HG03039 (cell line): ENCODE data around the gene NAPB.

Source experiments
- ATAC-seq: cut with Tn5 transposase; IDR thresholded peaks from one replicate; pipeline ENCODE4 v1.9.1; 2021; ENCODE audit warnings: mild to moderate bottlenecking, moderate library complexity; ENCODE audit not compliant: unreplicated experiment

Gene NAPB

DNA sequence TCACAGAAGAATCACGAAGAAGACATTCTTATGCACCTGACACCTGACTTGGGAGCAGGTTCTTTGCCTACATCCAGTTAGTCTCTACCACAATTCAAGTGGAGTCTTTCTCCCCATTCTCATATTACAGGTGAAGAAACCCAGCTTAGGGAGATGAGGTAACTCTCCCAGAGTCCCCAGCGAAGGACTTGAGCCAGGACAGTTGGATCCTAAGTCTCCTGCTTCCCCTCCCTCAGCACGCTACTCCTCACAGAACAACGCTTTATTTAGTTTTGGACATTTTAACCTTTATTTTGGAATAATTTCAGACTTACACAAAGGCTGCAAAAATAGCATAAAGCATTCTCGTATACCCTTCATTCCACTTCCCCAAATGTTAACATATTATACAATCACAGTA lies 17.4 kb upstream of the NAPB start:
- no peak for ATAC-seq

DNA sequence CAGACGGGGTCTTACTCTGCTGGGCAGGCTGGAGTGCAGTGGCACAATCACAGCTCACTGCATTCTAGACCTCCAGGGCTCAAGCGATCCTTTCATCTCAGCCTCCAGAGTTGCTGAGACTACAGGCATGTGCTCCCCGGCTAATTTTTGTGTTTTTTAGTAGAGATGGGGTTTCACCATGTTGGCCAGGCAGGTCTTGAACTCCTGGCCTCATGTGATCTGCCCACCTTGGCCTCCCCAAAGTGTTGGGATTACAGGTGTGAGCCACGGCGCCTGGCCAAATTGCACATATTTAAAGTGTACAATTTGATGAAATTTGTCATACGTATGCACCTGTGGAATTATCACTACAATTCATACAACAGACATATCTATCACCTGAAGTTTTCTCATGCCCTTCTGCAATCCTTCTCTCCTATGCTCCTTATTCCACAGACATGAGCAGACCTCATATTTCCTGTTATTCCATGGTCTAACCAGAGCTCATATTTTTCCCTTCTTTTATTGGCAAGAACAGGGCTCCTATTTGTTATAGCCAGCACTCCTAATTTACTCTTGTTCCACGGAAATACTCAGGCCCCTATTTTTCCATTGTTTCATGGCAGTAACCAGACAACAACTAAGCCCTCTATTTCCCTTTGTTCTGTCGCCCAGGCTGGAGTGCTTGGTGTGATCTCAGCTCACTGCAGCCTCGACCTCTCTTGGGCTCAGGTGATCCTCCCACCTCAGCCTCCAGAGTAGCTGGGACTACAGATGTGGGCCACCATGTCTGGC lies 16.0 kb upstream of the NAPB start:
- no peak for ATAC-seq

DNA sequence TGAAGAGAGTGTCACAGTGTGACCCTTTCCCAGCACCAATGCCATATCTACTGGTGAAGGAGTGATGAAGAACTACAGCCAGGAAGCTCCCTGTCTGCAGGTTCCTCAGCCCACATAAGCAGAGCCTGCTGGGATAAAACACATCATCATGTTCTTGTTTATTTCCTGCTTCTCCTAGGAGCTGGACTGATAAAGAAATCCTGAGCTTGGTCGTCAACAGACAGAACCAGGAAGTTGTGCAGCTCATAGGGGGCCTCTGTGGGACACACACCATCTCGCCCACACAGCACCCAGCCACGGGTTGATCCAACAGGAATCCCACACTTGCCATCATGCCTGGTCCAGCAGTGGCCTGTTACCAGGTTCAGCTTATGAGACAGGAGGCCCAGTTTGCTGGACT lies 15.4 kb upstream of the NAPB start:
- ATAC-seq = no peak

DNA sequence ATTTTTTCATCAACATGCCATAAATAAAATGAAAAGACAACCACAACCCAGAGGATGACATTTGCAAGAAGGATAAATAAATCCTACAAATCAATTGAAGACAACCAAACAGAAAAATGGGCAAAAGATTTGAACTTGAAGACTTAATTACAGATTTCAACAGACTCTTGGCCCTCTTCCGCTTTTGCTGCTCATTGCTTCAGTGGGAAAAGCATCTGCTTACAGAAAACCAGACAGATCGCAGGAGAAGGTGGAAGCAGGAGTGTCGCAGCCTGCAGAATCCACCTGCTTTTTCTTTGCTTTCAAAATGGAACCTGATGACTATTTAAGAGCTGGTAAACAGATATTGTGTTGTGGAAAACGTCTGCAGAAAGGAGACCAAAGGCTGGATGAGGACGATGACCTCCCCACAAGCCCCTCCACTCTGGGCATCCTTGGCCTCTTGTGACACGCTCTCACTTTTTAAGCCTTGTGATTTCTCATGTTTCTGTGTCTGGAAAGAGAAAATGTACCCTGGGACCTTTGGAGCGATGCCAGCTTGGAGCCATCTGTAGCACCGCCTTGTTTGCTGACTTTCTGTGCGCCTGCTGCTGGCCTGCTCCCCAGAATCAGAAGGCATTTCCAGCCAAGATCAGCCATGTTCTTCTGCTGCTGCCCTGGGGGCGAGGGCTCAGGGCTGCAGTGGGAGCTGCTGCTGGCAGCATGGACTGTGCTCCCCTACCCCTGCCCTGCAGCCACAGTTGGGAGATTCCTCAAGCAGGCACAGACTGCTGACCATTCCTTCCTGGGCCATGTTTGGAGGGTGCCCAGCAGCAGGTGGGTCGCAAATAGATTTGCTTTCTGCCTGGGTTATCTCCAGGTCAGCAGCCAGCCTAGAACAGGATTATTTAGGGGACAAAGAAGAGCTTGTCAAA lies 14.6 kb upstream of the NAPB start:
- no peak for ATAC-seq

DNA sequence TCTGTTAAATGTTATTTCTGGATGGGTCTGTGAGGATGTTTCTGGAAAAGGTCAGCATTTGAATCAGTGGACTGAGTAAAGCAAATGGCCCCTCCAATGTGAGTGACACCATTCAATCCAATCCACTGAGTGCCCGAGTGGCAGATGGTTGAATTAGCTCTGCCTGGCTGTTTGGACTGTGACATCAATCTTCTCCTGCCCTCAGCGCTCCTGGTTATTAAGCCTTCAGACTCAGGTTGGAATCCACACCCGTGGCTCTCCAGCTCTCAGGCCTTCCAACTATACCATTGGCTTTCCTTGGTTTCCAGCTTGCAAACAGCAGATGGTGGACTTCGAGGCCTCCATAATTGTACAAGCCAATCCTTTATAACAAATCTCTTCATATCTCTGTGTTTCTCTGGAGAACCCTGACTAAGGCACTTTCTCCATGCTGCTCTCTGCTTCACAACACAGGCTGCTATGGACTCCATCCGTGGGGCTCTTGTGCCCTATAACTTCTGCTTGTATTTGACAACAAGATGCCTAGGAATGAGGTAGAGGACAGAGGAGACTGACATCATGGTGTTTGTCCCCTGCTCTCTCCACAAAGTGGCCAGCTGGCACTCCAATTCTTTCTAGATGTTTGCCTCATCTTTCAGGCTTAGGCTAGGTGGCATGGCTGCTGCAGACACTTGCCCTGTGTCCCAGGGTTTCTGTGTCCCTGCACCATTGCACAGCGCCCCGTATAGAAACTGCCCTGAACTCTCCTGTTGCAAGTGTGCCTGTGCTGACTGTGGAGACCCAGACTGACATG lies 13.4 kb upstream of the NAPB start:
- no peak for ATAC-seq

DNA sequence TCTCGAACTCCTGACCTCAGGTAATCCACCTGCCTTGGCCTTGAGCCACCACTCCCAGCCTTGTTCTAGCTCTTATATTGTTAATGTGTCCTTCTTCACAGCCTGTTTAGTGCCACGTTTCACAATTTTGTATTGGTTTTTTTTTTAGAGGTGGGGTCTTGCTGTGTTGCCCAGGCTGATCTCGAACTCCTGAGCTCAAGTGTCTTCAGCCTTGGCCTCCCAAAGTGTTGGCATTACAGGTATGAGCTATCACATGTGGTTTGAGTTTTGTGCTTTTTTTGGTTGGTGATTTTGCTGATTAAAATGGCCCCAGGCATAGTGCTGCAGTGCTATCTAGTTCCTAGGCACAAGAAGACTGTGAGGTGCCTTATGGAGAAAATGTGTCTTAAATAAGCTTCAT lies 12.3 kb upstream of the NAPB start:
- ATAC-seq = no peak

DNA sequence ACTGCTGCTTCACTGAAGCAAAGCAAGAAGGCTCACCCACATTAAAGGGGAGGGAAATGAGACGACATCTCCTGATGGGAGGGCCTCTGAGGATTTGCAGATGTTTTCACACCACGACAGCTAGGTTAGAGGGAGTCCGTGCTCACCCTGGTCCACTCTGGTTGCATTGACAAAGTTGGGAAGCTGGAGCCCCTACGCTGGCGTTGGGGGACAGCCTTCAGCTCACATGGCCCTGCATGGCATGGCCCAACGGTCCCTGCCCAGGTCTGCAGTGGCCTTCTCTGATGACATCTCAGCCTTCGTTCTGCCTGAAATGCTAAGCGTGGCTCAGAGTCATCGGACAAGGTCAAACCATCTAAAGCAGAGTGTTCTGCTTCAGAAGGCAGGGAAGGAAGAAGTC lies 3.8 kb upstream of the NAPB start:
- ATAC-seq = no peak

DNA sequence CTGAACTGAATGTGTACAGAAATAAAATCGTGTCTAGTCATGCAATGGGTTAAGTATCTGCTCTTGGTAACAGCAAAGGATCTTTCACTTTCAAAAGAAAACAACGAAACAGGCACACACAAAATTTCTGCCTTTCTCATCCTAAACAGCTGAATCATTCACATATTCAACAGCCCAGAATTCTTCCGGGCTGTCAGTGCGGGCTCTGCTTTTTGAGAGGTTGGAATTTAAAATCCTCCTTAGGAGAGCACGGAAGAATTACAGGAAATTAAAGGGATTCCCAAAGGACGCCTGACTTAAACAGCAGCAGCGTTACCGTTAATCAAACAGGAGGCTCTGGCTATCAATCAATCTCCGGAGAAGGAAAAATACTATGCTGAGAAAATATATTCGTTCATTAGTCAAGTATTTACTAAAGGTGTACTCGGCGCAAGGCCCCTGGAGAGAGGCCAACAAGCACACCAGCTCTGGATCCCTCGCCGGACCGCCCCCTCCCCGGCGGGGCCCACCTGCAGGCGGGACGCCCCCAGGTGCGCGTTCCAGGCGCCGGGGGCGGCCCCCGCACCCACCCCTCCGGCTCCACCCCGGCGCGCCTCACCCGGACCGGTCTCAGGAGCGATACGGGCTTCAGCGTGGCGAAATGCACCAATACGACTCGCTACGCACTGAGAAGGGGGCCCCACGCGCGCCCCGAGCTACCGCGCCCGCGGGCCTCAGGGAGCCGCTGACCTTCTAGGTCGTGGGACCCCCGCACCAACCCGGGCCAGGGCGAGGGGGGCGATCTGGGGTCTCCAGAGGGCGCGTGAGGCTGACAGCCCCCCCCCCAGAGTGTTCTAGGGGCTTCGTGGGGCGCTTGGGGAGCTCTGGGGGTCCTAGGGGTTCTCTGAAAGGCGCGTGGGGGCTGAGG lies 1.0 kb downstream of the NAPB start:
- no peak for ATAC-seq

DNA sequence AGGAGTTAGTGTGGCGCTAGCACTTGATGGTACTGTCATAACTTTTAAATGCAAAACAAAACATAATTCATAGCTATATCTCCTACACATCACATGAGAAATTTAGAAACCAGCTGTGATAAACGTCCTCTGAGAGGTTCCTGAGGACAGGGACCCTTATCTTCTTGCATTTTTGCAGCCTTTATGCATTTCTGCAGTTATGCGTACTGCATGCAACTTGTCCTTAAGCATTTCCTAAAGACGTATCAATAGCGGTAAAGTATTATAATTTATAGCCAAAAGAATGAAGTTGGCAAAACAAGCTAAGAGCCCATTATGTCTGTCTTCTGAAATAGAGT lies 1.7 kb downstream of the NAPB start:
- ATAC-seq = no peak

DNA sequence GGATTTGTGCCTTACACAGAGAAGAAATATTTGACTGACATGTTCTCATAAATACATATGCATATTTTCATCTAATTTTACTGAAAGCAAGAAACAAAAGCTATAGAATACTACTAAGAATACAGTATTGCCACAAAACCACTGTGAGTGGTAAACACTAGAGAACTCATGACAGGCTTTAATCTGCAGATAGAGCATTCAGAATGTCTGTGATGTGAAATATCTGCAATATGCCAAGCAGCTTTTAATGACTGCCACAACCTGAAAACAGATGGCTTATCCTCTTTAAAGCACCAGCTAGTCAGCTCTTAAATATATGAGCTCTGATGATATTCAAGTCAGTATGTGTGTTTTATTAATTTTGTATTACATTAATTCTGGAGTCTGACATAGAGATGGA lies 3.4 kb downstream of the NAPB start:
- ATAC-seq = no peak

DNA sequence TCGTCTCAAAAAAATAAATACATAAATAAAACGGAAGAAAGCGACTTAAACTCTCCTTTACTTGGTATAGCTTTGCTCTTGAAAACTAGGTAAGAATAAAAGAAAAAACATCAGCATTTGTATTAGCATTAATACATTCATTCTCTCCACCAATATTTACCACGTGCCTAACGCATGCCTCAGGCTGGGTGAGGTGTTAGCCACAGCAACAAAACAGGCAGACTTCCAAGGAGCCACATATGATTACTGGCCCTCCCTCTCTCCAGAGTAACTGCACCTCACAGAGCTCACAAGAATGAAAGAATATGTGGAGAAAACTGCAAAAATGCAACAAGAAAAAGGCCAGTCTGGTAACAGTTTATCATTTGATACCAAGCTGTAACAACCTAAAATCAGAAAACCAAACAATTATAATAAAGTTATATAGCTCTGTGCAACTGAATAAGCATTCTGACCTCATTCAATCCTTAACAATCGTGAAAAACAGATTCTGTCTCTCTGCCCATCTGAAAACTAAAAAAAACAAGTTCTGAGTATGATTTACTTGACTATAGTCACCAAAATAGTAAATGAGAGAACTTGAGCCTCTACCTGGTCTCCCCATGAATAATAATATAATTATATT lies 5.2 kb downstream of the NAPB start:
- ATAC-seq = no peak

DNA sequence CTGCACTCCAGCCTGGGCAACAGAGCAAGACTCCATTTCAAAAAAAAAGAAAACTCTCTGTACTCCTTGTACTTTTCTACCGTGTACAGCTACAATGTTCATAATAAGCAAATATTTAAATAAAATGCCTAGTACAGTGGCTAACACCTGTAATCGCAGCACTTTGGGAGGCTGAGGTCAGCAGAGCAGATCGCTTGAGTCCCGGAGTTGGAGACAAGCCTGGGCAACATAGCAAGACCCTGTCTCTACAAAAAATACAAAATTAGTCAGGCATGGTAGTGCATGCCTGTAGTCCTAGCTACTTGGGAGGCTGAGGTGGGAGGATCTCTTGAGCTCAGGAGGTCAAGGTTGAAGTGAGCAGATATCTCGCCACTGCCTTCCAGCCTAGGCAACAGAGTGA lies 5.7 kb downstream of the NAPB start:
- ATAC-seq = no peak

DNA sequence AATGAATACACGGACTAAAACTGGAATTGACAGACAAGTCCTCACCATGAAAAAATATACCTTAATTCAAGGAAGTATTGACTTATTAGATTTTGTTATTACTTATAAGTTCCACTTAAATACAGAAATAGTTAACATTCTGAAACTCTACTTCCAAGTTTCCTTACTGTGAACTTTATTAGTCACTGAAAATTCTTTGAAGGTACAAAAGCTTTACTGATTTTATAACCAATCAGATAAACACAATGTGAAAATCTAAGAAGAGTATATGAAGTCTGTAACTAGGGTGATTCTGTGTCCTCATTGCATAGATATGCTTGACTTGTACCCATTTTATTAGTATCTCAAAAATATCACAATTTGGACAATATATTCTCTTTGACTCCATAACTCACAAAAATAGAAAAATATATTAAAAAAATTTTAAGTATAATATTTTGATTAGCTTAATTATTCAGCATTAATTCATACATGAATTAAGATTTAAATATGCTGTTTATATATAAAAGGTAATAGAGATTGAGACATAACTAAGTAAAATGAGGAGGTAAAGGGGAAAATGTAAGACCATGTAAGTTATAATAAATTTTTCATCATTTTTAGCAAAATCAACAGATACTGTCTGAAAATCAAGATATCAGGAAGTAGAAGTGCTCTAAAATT lies 6.6 kb downstream of the NAPB start:
- no peak for ATAC-seq

DNA sequence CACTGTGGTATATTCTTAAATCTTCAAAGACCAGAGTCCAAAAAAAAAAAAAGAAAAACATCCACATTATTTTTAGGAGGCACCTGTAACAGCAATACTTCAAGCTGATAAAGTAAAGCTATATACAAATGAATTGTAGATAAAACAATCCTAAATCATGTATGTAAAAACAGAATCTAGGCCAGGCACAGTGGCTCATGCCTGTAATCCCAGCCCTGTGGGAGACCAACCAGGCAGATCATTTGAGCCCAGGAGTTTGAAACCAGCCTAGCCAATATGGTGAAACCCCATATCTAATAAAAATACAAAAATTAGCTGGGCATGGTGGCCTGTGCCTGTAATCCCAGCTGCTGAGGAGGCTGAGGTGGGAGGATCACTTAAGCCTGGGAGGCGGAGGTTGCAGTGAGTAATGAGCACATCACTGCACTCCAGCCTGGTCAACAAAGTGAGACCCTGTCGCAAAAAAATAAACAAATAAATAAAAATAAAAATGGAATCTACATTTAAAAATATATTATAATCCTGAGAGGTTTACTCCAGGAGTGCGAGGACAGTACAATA lies 7.3 kb downstream of the NAPB start:
- no peak for ATAC-seq

DNA sequence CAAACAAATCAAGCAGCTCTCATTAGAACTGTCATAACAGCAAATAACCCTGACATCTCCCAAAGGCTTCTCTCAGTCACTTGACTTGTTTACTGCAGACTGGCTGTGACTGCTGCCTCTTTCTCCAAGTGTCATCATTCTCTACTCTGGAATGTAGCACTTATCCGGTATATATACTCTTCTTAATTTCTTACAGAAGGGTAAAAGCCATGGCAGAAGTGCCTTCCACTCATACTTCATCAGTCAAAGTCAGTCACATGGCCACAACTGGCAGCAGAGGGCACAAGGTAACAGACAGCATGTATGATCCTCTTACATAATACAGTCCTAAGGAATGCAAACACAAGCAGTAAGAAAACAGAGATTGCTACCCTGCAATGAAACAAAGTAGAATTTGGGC lies 9.3 kb downstream of the NAPB start:
- no peak for ATAC-seq

DNA sequence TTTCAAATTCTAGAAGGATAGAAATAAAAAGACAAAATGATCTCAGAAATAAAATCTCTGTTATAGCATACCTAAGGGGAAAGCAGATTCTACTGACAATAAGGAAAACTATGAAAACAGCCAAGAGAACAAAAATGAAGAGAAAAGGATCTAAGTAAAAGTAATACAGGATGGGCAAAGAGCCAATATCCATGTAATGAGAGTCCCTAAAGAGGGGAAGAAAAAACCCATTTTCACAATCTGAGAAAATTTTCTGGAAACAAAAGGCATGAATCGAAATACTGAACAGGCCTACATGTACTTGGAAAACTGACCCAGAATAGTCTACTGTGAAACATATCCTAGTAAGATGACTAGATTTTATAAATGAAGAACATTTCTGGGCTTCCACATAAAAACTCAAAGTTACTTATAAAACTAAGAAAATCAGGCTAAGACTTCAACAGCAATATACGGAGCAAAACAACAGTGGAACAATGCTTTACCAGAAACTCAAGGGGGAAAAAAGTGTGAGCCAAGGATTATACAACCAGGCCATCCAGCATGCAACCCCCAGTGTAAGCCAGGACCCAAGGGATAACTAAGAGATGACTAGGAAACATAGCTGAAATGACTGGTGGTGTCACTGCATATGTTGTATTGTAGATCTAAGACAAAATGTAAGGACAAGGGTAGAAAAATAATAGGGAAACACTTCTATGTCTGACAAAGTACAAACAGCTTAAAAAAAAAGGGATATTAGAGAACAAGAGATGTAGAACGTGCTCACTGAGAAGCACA lies 10.2 kb downstream of the NAPB start:
- no peak for ATAC-seq

DNA sequence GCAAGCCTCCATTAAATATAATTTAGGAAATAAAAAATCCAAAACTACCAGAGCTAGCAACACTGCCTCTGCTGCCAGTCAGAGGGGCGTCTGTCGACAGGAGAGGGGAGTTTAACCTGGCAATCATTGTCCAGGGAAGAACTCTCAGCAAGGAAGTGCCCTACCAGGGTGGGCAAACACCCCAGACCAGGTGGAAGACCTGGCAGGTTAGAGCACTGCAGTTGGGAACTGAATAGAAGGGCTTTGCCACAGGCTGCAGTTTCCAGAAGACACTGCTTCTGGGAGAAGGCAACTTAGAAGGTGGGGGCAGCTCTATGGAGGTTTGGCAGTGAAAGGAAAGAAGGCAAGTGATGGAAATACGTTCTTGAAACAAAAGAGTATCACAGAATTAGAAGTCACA lies 11.5 kb downstream of the NAPB start:
- no peak for ATAC-seq

DNA sequence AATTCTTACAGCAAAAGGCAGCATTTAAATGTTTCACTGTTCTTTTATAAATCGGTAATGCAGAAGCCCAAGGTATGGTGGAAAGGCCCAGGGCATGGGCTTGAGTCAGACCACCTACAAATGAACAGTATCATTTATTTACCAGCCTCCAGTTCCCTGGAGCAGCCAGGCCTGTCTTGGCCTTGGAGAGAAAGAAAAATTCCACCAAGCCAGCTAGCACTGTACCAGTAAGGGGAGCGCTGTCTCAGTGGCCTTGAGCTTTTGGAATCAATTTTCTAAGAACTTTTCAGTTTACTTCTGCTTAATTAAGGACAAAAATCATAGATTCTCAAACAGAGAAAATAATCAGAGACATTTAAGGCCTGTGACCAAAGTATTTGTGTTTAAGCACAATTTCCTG lies 12.3 kb downstream of the NAPB start:
- no peak for ATAC-seq
